ENCODE data around the gene RACGAP1.

DNA sequence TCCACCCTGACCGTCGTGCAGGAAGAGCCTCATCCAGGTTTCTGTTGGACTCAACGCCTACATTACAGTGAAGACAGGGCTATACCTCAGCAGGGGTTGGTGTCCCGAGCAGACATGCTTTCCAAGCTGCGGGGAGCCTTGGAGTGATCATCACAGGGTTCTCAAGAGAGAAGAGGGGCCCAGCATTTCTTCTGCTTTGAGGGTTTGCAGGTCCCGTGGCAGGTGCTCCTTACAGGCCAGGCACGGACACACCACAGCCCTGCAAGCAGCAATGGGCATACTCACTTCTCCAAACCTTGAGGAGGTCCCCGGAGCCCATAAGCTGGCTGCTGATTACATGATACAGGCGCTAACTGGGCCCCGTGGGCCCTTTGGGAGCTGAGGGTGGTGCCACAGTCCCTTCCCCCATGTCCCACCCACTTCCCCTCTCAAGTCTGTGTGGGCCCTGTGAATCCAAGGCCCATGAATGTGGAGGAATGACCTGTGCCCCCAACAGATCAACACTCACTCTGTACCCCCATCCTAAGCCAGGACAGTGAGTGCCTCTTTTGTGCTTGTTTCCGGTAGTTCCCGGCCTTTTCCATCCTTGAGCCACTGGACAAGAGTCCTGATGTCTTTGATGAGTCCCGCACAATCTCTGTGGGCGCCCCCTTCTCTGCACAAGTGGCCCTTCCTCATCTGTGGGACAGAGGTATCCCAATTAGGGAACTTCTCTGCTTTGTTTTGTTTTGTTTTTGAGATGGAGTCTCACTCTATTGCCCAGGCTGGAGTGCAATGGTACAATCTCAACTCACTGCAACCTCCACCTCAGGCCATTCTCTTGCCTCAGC is 73.7 kb downstream of the RACGAP1 start:
- no peak for TF ChIP-seq RARB (CRISPR knock-in tag; IDR thresholded peaks at IDR 0.05)
- TF ChIP-seq, protein P1, sequence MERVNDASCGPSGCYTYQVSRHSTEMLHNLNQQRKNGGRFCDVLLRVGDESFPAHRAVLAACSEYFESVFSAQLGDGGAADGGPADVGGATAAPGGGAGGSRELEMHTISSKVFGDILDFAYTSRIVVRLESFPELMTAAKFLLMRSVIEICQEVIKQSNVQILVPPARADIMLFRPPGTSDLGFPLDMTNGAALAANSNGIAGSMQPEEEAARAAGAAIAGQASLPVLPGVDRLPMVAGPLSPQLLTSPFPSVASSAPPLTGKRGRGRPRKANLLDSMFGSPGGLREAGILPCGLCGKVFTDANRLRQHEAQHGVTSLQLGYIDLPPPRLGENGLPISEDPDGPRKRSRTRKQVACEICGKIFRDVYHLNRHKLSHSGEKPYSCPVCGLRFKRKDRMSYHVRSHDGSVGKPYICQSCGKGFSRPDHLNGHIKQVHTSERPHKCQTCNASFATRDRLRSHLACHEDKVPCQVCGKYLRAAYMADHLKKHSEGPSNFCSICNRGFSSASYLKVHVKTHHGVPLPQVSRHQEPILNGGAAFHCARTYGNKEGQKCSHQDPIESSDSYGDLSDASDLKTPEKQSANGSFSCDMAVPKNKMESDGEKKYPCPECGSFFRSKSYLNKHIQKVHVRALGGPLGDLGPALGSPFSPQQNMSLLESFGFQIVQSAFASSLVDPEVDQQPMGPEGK (CRISPR knock-in tag; IDR thresholded peaks at IDR 0.05; ENCODE audit: borderline replicate concordance) = no peak
- TF ChIP-seq, protein P2, sequence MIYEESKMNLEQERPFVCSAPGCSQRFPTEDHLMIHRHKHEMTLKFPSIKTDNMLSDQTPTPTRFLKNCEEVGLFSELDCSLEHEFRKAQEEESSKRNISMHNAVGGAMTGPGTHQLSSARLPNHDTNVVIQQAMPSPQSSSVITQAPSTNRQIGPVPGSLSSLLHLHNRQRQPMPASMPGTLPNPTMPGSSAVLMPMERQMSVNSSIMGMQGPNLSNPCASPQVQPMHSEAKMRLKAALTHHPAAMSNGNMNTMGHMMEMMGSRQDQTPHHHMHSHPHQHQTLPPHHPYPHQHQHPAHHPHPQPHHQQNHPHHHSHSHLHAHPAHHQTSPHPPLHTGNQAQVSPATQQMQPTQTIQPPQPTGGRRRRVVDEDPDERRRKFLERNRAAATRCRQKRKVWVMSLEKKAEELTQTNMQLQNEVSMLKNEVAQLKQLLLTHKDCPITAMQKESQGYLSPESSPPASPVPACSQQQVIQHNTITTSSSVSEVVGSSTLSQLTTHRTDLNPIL (CRISPR knock-in tag; IDR thresholded peaks at IDR 0.05; ENCODE audit: low read depth) = no peak
